ENCODE results near the gene DENND4A.

GRCh38 chr15:65793818-65794104 lies 1.7 kb upstream of the DENND4A start:
- TF ChIP-seq CTCF (IDR thresholded peaks at IDR 0.05) (no peak), POLR2A (IDR thresholded peaks at IDR 0.05) (no peak)

Measured in lower leg skin (tissue), 3 donors.